ENCODE measurements around the gene KAZALD1. TPM values are rescaled to one million over a fixed set of nuclear protein-coding genes. Genes with fewer than 3 reads are reported as not detected.

The KAZALD1 gene
- polyA plus RNA-seq, 1 experiment = 10.8 TPM

GRCh38 chr10:101075775-101076174 is 14.0 kb downstream of the KAZALD1 start:
- Histone ChIP-seq H3K27ac (ENCODE audit: low read depth, low read length) (no peak overlapping the region), H3K9me3 (ENCODE audit: control insufficient read depth, insufficient read depth, low read length) (no peaks in the 10 kb centered on the region), H3K27me3 (ENCODE audit: control insufficient read depth, insufficient read depth, low read length) (peaks cover 61% of the 10 kb centered on the region), H3K4me3 (ENCODE audit: low read depth, low read length) (no peak overlapping the region)
- POLR2A ChIA-PET = interaction anchor here (1.3 kb wide), 1 partner anchor 15 kb away, joined by 4 read pairs; the partner anchor contains the start of gene KAZALD1
- DNase-seq (ENCODE audit: low read depth, low spot score) = no peak
- no peak for TF ChIP-seq CTCF (IDR thresholded peaks at IDR 0.05; ENCODE audit: low read depth, low read length)
- CTCF ChIA-PET = interaction anchor here (0.7 to 2.9 kb wide), 3 partner anchors 15 to 66 kb away, joined by 3 to 21 read pairs (median 5); no protein-coding TSS in a partner anchor

GRCh38 chr10:101076630-101077029 is 14.8 kb downstream of the KAZALD1 start:
- no peak for TF ChIP-seq CTCF (IDR thresholded peaks at IDR 0.05; ENCODE audit: low read depth, low read length)
- no peak overlapping the region for H3K4me3 ChIP-seq (ENCODE audit: low read depth, low read length)
- no peak overlapping the region for H3K27ac ChIP-seq (ENCODE audit: low read depth, low read length)
- H3K27me3 ChIP-seq (ENCODE audit: control insufficient read depth, insufficient read depth, low read length) = peaks cover 61% of the 10 kb centered on the region
- no peak for DNase-seq (ENCODE audit: low read depth, low spot score)
- ChIA-PET POLR2A (no interaction called here), CTCF (interaction anchor here (0.7 to 2.9 kb wide), 4 partner anchors 16 to 65 kb away, joined by 3 to 21 read pairs (median 4); no protein-coding TSS in a partner anchor)
- no peaks in the 10 kb centered on the region for H3K9me3 ChIP-seq (ENCODE audit: control insufficient read depth, insufficient read depth, low read length)

DNA sequence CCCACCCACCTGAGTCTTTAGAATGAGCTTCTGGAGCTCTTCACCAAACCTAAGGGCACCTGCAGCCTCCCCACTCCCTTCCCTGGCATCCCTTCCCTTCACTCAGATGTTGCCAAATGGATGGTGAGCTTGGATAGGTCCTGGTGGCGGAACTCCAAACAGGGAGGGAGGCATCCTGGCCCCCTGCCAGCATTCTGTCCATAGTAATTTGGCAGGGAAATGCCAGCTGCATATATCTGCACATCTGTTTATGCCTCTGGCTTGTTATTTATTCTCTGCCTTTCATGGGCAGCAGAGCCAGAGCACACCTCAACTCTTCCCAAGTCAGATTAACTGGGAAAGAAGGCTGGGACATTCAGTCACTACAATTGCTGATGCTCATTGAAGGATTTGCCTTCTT is 18.1 kb downstream of the KAZALD1 start:
- TF ChIP-seq CTCF (IDR thresholded peaks at IDR 0.05; ENCODE audit: low read depth, low read length) = no peak
- CTCF ChIA-PET = interaction anchor here (1.0 to 1.2 kb wide), 3 partner anchors 11 to 82 kb away, joined by 3 to 4 read pairs (median 3); no protein-coding TSS in a partner anchor
- POLR2A ChIA-PET = no interaction called here
- no peak for DNase-seq (ENCODE audit: low read depth, low spot score)
- no peak overlapping the region for H3K27ac ChIP-seq (ENCODE audit: low read depth, low read length)
- H3K27me3 ChIP-seq (ENCODE audit: control insufficient read depth, insufficient read depth, low read length) = peaks cover 43% of the 10 kb centered on the region
- H3K4me3 ChIP-seq (ENCODE audit: low read depth, low read length) = no peak overlapping the region
- H3K9me3 ChIP-seq (ENCODE audit: control insufficient read depth, insufficient read depth, low read length) = no peaks in the 10 kb centered on the region

DNA sequence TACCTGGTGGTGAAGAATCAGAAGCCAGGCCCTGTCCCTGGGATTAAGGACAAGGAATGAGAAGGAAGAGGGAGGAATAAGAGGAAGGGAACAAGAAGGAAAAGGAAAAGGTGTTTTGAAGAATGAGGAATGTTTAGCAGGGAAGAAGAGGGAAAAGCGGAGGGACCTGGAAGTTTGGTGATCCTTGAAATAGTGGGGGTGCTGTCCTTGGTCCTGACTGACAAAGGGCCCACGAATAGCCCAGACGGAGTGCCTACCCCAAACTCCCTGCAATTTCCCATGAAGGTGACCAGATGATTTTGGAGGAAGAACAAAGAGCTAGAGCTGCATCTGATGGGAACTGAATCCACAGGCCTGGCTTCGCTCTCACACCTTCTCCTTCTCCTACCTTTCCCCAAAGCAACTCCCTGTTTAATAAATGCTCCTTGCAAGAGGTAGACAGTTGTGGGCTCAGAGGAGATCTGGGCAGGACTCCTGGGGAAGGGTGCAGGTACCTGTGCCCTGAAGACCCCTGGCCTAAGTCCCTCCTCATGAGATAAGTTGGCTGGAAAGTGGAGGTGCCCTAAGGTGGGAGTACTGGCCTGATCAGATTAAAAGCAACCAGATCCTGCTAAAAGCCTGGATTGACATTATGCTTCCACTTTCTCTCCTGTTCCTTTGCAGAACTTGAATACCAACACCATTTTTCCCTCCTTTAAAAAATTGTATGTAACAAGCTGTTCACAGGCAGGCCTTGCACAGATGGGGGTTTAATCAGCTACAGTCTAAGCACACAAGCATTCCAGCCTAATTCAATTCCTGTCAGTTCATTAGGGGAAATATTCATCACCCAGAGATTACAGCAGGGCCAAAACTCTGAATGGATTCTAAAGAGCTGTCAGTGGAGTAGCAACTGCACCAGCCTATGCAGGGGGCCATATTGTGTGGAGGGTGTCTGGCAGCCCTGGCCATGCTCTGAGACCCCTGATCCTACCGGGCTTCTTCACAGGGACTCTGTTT is 19.4 kb downstream of the KAZALD1 start:
- ChIA-PET CTCF (interaction anchor here (1.1 to 1.6 kb wide), 2 partner anchors 12 to 14 kb away, joined by 3 read pairs; no protein-coding TSS in a partner anchor), POLR2A (no interaction called here)
- H3K27ac ChIP-seq (ENCODE audit: low read depth, low read length) = no peak overlapping the region
- TF ChIP-seq CTCF (IDR thresholded peaks at IDR 0.05; ENCODE audit: low read depth, low read length) = no peak
- no peak overlapping the region for H3K4me3 ChIP-seq (ENCODE audit: low read depth, low read length)
- H3K9me3 ChIP-seq (ENCODE audit: control insufficient read depth, insufficient read depth, low read length) = no peaks in the 10 kb centered on the region
- no peak for DNase-seq (ENCODE audit: low read depth, low spot score)
- peaks cover 39% of the 10 kb centered on the region for H3K27me3 ChIP-seq (ENCODE audit: control insufficient read depth, insufficient read depth, low read length)

DNA sequence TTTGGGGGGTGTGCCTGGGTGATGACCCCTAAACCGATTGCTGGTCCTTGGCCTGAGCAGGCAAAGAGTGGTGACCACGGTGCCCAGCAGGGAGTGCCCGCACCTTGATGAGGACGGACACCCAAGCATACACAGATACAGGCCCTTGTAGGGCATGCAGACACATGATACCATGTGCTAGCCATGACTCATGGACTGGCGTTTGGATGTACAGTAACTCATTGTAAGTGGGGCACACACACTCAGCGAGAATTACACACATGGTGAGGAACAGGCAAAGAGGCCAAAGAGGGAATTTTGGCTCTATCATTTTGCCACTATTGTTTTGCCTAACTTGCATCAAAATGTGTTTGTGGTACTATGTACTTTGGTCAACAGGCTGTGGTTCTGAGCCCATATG is 24.1 kb downstream of the KAZALD1 start:
- no peak for TF ChIP-seq CTCF (IDR thresholded peaks at IDR 0.05; ENCODE audit: low read depth, low read length)
- no peak for DNase-seq (ENCODE audit: low read depth, low spot score)
- peaks cover 57% of the 10 kb centered on the region for H3K27me3 ChIP-seq (ENCODE audit: control insufficient read depth, insufficient read depth, low read length)
- POLR2A ChIA-PET = no interaction called here
- no peaks in the 10 kb centered on the region for H3K9me3 ChIP-seq (ENCODE audit: control insufficient read depth, insufficient read depth, low read length)
- no peak overlapping the region for H3K27ac ChIP-seq (ENCODE audit: low read depth, low read length)
- H3K4me3 ChIP-seq (ENCODE audit: low read depth, low read length) = no peak overlapping the region
- CTCF ChIA-PET = interaction anchor here (1.0 to 4.0 kb wide), 2 partner anchors 10 to 57 kb away, joined by 3 to 23 read pairs; no protein-coding TSS in a partner anchor
